ENCODE measurements around the gene BBOX1.

Gene BBOX1

DNA sequence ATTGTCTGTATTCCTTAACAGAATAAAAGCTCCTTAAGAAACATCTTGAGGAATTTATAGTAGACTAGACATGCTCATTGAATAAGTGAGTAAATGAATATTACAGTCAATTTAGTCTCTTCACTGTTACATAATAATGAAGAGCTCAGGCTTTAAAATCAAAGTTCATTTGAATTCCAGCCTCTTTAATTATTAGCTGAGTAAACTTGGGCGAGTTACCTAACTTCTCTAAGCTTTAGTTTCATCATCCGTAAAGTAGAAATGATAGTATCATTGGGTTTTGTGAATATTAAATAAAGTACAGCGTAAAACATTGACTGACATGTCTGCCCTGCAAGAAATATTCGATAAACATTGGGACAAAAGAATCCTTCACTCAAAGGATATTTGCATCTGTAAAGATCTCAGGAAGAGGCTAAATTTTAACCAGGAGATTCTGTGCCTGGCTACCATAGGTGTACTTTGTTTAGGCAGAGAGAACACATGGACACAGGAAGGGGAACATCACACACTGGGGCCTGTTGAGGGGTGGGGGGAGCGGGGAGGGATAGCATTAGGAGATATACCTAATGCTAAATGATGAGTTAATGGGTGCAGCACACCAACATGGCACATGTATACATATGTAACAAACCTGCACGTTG lies 15.2 kb upstream of the BBOX1 start:
- no peak for FAIRE-seq

DNA sequence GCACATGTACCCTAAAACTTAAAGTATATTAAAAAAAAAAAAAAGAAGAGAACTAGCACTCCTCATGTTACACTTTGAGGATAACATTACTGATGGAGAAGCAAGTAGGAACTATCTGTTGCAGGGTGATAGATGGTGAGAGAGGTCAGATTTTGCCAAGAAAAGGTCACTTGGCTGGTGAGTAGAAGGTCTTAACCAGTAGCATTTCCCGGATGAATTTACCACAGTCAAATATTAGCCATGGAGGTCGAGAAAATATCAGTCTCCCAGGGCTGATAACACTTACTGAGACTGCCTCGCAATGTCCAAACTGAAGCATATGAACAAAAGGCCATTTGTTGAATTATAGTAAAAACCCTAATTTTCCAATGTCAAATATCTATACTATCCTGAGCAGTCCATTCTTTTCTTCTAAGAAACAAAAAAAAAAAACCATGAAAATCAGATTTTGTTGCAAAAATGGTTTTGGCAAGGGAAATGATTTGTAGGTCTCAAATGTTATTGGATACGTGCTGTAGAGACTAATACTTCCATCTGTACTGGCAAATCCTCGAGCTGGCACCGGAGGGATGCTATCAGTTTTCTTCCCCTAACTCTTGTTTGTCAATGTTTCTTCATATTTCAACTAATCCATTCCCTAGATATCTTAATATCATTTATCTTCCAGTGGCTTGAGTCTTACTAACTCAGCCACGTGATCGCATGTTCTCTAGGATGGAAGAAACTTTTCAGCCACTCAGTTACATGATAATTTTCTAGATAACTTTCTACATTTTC lies 14.5 kb upstream of the BBOX1 start:
- FAIRE-seq, result no peak

DNA sequence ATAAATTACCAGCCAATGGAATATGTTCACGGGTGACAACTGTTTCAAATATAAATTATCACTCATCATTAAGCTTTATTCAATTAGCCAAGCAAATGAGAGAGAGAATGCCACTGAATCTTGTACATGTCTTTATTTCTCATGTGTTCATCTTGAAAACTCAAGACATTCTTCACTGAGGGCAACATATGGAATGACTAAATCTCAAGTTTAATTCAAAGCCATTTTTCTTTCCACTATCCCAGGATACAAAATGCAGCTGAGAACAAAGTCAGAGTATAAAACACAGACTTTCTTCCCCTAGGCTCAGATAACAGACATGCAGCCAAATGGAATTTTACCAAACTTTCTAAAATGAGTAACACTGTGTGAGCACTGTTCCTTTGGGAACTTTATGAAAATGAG lies 12.1 kb upstream of the BBOX1 start:
- no peak for FAIRE-seq

DNA sequence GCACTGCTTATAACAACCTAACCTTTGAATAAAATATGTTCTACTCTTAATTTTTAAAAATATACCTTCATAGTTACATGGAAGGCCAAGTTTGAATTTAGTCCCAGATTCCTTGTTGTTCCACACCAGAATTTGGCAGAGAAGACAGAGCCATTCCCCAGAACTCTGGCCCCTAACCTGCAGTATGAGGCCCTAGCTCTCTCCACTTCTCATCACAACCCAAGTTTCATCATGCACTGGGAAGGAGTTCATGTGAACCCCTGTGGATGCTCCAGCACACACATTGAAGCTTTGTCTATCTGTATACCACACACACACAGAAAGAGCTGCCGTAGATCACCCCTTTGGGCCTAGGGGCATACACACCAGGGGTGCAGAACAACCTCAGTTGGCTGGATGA lies 10.6 kb upstream of the BBOX1 start:
- no peak for FAIRE-seq

DNA sequence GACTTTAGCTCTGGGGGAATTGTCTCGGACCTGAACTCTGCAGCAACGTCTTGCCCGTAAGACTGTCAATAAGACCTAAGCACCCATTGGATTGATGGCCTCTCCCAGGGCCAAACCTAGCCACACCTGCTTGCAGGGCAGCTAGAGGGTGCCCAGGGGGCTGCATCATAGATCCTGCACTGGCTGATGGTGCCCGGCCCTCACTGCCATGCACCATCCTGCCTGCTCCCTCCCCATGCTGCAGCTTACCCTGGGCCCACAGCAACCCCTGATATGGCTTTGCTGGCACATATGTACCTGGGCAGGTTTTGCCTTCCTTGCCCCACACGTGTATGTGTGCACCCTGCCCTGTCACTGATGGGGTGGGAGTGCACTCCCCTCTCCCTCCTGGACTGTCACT lies 8.9 kb upstream of the BBOX1 start:
- no peak for FAIRE-seq

DNA sequence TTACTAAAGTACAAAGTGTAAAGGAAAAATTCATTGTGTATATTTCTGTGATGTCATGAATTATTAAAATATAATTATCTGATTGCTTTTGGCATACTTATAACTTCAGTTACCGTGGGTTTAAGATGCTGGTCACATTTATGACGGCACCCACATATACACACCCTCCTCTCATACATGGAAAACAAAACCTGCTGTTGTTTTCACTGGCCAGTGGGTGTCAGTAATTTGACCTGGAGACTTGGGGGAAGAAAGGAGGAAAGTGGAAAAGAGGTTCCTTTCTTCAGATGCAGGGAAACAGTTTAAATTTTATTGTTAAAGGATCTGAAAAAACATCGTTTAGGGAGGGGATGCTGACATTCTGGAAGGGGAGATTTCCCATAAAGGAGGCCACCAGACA lies 742 bp upstream of the BBOX1 start:
- FAIRE-seq, result no peak

DNA sequence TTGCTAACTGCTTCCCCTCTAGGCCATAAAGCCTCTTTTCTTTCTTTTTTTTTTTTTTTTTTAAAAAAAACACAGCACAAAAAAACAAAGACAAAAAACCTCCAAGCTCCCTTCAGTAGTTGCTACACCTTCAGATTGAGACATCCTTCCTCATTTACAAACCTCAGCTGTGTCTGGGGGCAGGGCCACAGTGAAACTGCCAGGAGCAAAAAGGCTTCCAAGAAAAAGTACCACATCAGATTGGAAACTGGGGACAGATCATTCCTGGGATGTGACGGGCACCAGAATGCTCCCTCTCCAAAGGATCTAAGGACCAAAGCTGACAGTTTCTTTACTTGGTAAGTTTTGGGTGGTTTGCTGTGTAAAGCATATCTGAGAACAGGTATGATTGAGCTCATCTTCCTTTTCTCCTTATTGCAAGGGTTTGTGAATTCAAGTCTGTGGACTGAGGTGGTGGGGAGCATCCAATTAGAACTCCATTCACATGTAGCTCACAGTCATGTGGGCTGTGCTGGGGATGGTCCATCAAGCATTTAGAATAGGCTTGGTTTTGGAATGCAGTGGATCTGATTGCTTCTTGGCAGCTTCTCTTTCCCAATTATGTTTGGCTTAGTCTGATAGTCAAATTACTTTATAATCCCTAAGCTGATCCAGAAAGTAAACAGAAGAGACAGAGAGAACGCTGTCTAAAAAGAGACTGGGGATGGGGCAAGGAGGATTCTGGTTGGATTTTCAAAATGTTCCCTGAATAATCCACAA lies 705 bp downstream of the BBOX1 start:
- FAIRE-seq, result no peak

DNA sequence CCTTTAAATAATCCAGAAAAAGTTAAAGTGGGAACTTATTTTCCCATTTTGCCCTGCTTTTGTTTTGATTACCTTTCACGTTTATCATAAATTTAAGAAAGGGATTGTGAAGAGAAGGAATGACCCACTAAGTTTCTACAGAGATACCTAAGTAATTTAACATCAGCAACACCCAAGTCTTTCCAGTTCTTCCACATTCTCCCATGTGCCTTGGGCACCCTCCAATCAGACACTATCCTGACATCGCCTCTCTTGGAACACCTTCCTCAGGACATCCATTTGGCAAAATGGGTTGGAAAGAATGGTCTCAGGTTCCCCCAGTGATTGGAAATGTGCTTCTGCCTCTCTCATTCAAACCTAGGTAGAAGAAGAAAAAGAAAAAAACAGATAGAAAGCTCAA lies 6.3 kb downstream of the BBOX1 start:
- no peak for FAIRE-seq

DNA sequence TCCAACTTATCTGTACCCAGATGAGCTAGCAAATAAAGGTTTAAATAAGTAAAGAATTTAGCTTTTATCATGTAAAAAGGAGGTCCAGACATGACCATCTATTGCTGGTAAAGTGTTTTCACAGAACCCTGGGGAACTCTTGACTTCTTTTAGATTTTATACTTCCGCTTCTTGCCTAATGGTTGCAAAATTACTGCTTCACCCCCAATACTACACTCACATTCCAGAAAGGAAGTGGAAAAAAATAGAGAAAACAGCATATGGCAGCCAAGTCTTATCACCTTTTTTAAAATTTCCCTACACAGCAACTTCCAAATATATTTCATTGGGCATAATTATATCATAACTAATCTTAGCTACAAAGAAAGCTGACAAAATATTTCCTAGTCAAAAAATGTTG lies 12.1 kb downstream of the BBOX1 start:
- FAIRE-seq, result no peak

DNA sequence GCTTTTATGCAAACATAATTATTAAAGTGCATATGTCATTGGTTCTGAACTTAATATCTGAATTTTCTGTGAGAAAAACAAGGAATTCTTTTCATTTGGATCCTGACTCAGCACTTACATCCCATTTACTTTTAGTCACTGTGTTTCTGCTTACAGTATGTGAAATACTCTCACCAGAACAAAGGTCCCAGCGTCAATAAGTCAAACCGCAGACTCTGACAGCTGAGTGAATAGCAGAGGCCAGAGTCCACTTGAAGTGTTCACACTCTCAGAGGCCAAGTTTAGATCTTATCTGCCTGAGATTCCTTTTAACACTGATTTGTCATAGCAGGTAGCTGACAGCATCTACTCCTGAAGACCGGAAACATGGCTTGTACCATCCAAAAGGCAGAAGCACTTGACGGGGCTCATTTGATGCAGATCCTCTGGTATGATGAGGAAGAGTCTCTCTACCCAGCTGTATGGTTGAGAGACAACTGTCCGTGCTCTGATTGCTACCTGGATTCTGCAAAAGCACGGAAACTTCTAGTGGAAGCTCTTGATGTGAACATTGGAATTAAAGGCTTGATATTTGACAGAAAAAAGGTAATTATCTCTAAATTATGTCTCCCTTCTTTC lies 14.6 kb downstream of the BBOX1 start:
- FAIRE-seq, result no peak

DNA sequence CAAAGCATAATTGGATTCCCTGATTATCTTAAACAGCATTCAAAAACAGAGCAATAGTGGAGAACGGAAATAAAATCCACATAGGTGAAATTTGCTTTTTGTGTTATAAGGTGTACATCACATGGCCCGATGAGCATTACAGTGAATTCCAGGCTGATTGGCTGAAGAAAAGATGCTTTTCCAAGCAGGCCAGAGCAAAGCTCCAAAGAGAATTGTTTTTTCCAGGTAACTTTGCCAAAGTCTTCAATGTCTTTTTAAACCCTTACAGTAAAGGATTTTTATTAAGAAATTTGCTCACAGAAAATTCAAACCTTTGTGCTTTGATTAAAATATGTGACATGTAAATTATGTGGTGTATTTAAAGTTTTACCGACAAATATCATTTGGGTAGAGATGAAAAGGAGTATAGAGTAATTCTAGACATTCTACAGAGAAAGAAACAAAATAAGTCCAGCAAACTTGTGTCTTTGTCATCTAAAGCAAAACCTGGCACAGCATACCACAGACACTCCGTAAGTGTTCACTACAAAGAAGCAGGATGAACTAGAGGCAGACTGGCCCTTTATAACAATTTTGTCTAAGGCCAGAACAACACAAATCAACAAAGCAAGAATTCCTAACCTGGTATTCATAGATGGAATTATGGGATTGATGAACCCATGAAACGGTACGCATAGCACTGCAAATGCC lies 16.6 kb downstream of the BBOX1 start:
- FAIRE-seq, result no peak

DNA sequence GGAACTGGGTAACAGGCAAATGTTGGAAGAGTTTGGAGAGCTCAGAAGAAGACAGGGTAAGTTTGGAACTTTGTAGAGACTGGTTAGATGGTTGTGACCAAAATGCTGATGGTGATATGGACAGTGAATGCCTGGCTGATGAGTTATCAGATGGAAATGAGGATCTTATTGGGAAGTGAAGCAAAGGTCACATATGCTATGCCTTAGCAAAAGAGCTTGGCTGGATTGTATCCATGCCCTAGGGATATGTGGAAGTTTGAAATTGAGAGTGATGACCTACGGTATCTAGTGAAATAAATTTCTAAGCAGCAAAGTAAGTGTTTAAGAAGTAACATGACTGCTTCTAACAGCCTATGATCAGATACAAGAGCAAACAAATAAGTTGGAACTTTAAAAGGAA lies 17.8 kb downstream of the BBOX1 start:
- FAIRE-seq, result no peak

DNA sequence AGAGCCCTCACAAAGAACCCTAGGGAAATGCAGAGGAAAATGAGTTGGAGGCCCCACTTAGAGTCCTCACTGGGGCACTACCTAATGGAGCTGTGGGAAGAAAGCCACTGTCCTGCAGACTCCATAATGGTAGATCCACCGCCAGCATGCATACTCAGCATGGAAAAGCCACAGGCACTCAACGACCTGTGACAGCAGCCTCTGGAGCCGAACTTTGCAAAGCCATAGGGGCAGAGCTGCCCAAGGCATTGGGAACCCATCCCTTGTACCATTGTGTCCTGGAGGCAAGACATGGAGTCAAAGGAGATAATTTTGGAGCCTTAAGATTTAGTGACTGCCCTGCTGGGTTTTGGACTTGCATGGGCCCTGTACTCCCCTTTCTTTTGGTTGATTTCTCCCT lies 18.8 kb downstream of the BBOX1 start:
- no peak for FAIRE-seq

DNA sequence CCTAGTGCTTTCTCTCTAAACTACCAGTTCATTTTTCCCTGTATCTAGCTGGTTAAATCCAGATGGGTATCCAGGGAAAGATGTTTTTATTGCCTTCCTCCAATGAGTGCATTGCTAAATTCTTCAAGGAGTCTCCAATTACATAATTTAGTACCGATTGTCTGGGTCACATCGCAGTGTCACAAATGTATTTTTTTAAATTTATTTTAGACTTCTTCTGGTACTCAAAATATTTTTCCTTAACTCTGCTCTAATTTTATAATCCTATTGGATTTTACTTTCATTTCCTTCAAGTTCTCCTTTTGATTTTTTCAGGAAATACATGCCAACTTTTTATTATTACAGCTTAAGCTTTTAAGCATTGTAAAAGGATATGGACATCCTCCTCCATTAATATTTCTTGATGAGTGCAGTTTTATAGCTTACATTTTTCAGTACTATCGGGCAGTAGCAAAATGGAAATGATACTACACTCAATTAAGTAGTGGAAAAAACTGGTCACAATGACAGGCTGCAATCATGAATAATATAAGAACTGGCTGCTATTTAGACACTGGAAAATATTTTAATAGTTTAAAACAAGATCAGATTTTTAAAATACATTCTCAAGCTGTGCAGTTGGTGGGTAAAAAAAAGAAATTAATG lies 20.3 kb downstream of the BBOX1 start:
- no peak for FAIRE-seq

DNA sequence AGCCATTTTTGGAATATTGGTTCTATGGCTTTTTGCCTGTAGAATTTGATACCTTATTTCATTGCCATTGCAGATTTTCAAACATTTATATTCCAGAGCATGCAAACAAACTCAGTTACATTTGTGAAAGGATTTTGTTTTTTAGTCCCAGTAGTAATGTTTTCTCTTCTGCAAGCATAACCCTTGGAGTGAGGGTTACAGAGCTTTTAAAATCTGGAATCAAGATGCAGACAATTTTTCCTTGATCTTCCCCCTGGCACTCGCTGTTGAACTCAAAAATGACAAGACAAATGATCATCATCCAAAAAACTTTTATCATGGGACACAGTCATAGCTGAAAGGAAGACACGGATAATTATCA lies 20.8 kb downstream of the BBOX1 start:
- FAIRE-seq, result no peak

DNA sequence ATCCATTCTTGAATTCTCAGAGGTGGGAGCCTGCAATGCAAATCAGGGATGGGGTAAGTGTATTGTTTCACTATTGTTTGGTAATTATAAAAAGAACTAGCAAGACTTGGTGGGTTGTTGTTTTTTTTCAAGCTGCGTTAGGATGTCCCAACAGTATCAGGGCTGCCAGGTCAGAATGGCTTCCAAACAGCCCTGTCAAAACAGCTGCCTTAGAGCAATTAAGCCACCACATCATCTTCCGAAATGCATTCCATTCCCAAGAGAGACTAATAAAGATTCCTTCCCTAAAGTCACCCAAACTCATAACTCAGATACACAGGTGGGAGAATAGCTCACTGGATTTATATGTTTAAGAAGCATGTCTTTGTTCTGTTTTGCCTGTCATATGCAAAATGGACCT lies 23.5 kb downstream of the BBOX1 start:
- FAIRE-seq, result no peak

DNA sequence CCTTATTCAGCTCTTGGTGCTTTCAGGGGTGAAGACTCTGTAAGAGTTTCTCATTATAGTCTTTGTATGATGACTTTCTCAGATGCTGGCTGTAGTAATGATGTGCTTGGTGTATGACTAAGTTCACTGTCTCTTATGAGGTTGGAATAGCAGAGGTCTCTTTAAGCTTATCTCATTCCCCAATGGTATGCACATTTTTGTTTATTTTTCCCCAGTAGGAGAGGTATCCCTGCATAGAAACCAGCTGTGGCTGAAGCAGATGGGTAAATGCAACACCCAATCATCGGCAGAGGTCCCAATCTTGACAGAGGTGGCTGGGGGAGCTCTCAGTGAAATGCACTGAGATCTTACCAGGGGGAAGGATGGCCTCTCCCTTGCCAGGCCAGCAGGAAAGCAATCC lies 34.6 kb downstream of the BBOX1 start:
- no peak for FAIRE-seq

DNA sequence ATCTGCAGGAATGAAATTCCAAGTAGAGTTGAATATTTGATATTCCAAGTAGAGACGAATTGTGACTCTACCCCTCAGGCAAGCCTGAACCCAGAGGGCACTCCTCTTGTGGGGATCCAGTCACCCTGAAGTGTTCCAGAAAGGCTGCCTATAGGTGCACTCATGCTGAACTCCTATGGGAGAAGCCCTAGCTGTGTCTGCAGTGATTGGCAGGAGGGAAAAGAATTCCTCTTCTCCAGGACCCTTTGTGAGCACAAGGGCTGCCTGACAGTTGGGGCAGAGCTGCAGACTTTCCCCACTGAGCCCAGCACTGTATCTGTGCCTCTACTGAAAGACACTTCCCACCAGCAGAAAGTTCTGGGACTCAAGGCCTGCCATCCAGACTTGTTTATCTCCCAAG lies 35.0 kb downstream of the BBOX1 start:
- no peak for FAIRE-seq

DNA sequence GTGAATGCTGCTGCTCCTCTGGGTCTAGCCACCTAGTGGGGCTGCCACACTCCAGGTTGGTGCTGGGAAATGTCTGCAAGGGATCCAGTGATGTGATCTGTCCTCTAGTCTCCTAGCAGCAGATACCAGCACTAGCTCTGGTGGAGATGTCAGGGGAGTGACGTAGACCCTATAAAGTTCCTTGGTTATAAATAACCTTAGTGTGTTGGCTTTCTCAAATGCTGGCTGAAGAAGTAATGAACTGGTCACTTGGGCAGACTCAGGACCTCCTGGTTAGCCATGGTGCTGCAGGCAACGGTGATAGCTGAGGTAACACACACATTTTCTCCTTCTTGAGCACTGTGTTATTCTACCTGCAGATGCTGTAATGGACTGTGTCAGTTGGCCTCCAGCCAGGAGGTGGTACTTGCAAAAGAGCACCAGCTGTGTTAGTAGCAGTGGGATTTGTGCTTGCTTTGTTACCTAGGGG lies 35.5 kb downstream of the BBOX1 start:
- FAIRE-seq, result no peak

DNA sequence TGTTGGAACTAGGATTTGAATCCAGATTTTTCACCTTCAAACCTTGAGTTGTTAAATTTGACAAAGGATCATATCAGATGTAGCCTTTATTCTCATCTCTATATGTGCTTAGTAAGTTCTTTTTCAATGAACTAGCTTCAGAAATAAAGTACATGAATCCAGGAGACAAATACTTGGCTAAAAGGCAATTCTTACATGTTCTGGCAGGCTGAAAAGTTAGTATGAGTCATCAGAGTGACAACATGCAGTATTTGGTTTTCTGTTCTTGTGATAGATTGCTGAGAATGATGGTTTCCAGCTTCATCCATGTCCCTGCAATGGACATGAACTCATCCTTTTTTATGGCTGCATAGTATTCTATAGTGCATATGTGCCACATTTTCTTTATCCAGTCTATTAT lies 40.4 kb downstream of the BBOX1 start:
- FAIRE-seq, result no peak

DNA sequence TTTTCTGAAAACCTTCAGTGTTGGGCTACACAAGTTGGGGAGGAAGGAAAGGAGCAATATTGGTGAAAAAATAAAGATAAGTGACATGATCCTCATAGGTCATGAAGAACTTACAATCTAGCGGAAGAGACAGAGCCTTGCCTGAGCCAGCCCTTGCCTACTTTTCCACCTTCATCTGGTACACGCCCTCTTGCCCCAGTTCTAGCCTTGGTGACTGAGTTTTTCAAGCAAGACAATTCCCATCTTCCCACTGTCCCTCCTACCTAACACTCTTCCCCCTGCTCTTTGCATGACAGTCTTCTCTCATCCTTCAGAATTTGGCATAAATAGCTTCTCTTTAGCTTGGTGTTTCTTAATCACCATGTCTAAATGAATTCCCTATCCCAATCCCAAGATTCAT lies 42.6 kb downstream of the BBOX1 start:
- no peak for FAIRE-seq

DNA sequence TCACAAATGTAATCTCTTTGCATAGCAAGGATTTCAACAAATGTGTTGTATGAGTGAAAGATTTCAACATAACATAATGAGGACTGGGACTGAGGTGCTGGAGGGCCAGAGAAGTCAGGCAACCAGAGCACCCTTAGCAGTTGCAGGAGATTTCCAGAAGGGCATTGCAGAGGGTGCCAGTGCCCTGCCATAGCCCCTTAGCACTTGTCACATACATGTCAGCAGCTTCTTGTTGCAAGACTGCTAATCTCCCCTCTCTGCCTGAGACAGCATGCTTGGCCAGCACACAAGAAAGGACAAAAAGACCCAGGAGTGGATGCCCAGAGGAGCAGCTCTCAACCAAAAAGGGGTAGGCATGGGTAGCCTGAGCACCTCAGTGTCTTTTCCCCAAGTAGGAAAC lies 43.2 kb downstream of the BBOX1 start:
- no peak for FAIRE-seq

DNA sequence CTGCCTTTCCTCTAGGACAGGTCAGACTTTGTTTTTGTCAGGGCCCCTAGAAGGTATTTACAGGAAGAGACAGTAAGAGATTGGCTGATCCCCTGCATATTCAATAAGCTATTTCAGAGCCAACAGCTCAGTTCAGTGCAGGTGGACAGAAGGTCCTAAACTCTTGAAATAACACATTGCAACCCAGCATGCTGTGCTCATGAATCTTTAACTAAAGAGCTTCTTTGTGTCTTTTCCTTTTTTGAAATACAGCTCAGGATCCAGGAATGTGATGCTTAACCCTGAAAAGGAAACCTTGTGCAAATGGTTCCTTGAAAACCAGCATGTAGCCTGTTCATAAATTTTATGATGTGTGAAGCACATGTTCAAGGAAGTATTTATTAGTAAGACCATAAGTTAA lies 43.9 kb downstream of the BBOX1 start:
- no peak for FAIRE-seq
